Measurements from ENCODE around the gene PPARA.

Gene PPARA

GRCh38 chr22:46109474-46110003 lies 40.8 kb upstream of the PPARA start:
- Histone ChIP-seq H3K27me3 (ENCODE audit: insufficient read depth, low read length) (no peaks in the 10 kb centered on the region), H3K9ac (ENCODE audit: low read length) (no peak overlapping the region), H3K36me3 (ENCODE audit: insufficient read depth, low read length) (peaks cover 4% of the 10 kb centered on the region), H4K20me1 (ENCODE audit: insufficient read depth, low read length) (no peaks in the 10 kb centered on the region), H3K27ac (ENCODE audit: low read depth, low read length, poor library complexity, severe bottlenecking) (no peak overlapping the region), H3K79me2 (ENCODE audit: insufficient read depth, low read length) (no peaks in the 10 kb centered on the region), H3K4me3 (ENCODE audit: low read depth, low read length, poor library complexity, severe bottlenecking) (no peak overlapping the region), H3K4me2 (ENCODE audit: low read length) (no peak overlapping the region), H3K9me3 (ENCODE audit: low read length) (no peaks in the 10 kb centered on the region), H3K4me1 (ENCODE audit: insufficient read depth, low read length, severe bottlenecking) (no peaks in the 10 kb centered on the region), H3F3A (ENCODE audit: insufficient read depth, low read length) (no peaks in the 10 kb centered on the region), H3K9me2 (ENCODE audit: low read depth, low read length) (no peaks in the 10 kb centered on the region), H2AFZ (ENCODE audit: low read length) (no peak overlapping the region)
- no peak for TF ChIP-seq EZH2 (IDR thresholded peaks at IDR 0.05; ENCODE audit: borderline replicate concordance, low read length)
- TF ChIP-seq CTCF (IDR thresholded peaks at IDR 0.05; ENCODE audit: low read length), result no peak

GRCh38 chr22:46110215-46110614 lies 40.1 kb upstream of the PPARA start:
- Histone ChIP-seq H4K20me1 (ENCODE audit: insufficient read depth, low read length) (no peaks in the 10 kb centered on the region), H3K79me2 (ENCODE audit: insufficient read depth, low read length) (no peaks in the 10 kb centered on the region), H3K27ac (ENCODE audit: low read depth, low read length, poor library complexity, severe bottlenecking) (no peak overlapping the region), H2AFZ (ENCODE audit: low read length) (no peak overlapping the region), H3K9me3 (ENCODE audit: low read length) (no peaks in the 10 kb centered on the region), H3K36me3 (ENCODE audit: insufficient read depth, low read length) (peaks cover 4% of the 10 kb centered on the region), H3K27me3 (ENCODE audit: insufficient read depth, low read length) (no peaks in the 10 kb centered on the region), H3K4me2 (ENCODE audit: low read length) (no peak overlapping the region), H3K4me3 (ENCODE audit: low read depth, low read length, poor library complexity, severe bottlenecking) (no peak overlapping the region), H3K9ac (ENCODE audit: low read length) (no peak overlapping the region), H3K4me1 (ENCODE audit: insufficient read depth, low read length, severe bottlenecking) (no peaks in the 10 kb centered on the region), H3F3A (ENCODE audit: insufficient read depth, low read length) (no peaks in the 10 kb centered on the region), H3K9me2 (ENCODE audit: low read depth, low read length) (no peaks in the 10 kb centered on the region)
- no peak for TF ChIP-seq CTCF (IDR thresholded peaks at IDR 0.05; ENCODE audit: low read length)

- no peaks in the 10 kb centered on the region for H3F3A ChIP-seq (ENCODE audit: insufficient read depth, low read length)
Measured at GRCh38 chr22:46111645-46112306, 38.5 kb upstream of the PPARA start.

More at GRCh38 chr22:46111645-46112306, 38.5 kb upstream of the PPARA start:
- no peaks in the 10 kb centered on the region for H3K9me2 ChIP-seq (ENCODE audit: low read depth, low read length)
- H3K27ac ChIP-seq (ENCODE audit: low read depth, low read length, poor library complexity, severe bottlenecking), result no peak overlapping the region
- no peak overlapping the region for H3K4me3 ChIP-seq (ENCODE audit: low read depth, low read length, poor library complexity, severe bottlenecking)
- no peaks in the 10 kb centered on the region for H3K9me3 ChIP-seq (ENCODE audit: low read length)
- H2AFZ ChIP-seq (ENCODE audit: low read length), result no peak overlapping the region
- no peak overlapping the region for H3K4me2 ChIP-seq (ENCODE audit: low read length)
- no peaks in the 10 kb centered on the region for H3K79me2 ChIP-seq (ENCODE audit: insufficient read depth, low read length)
- no peak overlapping the region for H3K9ac ChIP-seq (ENCODE audit: low read length)
- no peaks in the 10 kb centered on the region for H3K4me1 ChIP-seq (ENCODE audit: insufficient read depth, low read length, severe bottlenecking)
- H3K36me3 ChIP-seq (ENCODE audit: insufficient read depth, low read length), result no peaks in the 10 kb centered on the region
- H4K20me1 ChIP-seq (ENCODE audit: insufficient read depth, low read length), result no peaks in the 10 kb centered on the region
- no peaks in the 10 kb centered on the region for H3K27me3 ChIP-seq (ENCODE audit: insufficient read depth, low read length)
- TF ChIP-seq CTCF (IDR thresholded peaks at IDR 0.05; ENCODE audit: low read length) (no peak), EZH2 (IDR thresholded peaks at IDR 0.05; ENCODE audit: borderline replicate concordance, low read length) (no peak)

All from OCI-LY1 (cell line).